ENCODE data around the gene TMEM150C.
"Not testable (repeated sequence)": the region's sequence is repeated elsewhere in the genome, so short reads cannot be mapped to it uniquely, and the experiment has no call there.

TMEM150C gene

DNA sequence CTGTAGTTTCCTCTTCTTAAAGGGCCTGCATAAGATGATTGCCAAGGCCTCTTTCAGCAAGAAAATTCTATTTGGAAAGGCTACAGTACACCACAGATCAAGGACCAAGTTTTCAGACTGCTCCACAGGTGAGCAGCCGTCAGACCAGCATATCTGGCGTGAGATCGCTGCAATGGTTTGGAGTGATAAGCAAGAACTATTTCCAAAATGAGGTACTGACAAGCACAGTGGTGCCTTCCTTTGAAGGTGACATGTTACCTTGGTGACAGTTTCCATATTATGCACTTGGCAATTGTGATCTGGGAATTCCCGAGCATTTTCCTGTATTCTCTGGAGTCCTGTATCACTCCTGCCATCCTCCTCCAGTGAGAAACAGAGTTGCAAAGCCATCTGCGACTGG lies 7.3 kb upstream of the TMEM150C start:
- no peak for DNase-seq (ENCODE audit: low spot score)

DNA sequence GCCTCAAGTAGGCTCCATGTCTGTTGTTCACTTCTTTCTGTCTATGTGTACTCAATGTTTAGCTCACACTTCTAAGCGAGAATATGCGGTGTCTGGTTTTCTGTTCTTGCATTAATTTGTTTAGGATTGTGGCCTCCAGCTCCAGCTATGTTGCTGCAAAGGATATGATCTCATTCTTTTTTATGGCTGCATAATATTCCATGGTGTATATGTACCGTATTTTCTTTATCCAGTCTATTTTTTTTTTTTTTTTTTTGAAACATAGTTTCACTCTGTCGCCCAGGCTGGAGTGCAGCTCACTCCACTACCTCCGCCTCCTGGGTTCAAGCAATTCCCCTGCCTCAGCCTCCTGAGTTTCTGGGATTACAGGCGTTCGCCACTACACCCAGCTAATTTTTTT lies 5.7 kb upstream of the TMEM150C start:
- DNase-seq (ENCODE audit: low spot score): no peak

DNA sequence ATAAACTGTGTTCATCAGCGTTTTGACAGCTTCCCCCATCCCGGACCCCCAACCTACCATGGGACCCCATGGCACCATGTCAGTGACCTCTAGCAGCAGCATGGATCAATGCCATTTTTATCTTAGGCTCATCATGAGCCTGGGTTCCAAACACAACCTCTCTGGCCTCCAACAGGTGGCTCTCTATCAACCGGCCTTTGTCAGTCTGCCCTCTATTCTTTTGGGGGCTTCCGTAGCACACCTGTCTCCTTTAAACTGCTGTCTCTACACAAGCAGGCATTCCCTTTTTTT lies 721 bp upstream of the TMEM150C start:
- no peak for DNase-seq (ENCODE audit: low spot score)

DNA sequence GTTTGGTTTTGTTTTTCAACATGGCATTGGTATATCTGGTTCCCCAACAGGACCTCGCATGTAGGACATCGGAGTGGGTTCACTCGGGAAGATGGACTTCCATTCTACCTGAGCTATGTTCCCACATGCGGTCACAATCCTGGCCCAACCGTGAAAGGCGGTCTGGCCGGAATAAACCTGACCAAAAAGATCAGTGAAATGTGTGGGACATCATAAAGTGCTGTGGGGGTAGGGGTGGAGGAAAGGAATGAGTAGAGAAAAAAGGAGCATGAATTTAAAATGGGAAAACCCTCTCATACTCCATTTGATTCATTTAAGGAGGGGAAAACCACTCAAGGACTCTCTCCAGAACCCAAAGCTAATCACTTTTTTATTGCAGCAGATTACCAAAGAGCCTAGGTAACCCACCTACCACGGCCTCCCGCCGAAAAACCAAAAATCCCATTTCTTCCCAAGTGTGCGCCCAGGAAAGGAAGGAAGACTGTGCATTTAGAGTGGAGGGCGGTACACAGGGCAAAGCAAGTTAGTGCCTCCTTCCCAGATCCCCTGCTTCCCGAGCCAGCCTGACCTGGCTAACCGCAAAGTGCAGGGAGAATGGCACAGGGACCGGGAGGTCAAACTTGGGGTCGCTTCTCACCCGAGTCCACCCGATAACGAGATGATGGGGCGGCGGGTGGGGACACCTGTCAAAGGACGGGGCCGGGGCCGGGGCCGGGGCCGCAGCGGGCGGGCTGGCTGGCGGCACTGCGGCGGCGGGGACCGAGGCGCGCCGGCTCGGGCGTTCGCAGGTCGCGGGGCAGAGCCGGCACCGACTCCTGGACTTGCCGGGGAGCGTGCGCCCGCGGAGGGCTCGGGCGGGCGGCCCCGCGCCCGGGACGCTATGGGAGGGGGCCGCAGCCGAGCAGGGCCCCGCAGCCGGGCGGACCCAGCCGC lies 669 bp downstream of the TMEM150C start:
- peak; percentile 43 for DNase-seq (ENCODE audit: low spot score)

DNA sequence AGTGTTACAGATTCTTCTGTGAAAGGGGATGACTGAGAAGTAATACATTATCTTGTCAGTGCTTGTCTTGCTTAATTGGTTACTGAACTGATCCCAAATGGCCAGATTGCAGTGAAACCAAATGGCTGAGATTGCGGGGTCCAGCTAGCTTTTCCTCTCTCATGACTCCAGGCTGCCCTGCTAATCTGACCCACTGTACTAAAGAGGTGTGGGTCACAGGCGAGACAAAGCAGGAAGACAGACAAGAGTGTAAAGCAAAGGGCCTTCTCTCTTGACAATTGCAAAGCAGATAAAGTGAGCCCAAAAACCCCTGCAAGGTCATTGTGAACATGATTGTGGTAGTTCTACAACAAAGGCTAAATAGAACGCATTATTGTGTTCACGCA lies 2.1 kb downstream of the TMEM150C start:
- no peak for DNase-seq (ENCODE audit: low spot score)

DNA sequence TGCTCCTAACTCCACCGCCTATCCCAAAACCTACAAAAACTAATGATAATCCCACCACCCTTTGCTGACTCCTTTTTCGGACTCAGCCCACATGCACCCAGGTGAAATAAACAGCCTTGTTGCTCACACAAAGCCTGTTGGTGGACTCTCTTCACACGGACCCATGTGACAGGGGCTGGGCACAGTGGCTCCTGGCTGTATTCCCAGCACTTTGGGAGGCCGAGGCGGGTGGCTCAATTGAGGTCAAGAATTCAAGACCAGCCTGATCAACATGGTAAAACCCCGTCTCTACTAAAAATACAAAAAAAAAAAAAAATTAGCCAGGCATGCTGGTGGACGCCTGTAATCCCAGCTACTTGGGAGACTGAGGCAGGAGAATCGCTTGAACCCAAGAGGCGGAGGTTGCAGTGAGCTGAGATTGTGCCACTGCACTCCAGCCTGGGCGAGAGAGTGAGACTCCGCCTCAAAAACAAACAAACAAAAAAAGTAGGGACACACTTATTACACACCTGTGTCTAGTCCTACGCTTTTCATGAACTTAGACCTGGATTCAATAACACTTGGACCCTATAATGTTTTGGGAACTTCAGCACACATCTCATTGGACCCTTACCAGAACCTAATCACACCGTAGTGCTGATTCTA lies 2.6 kb downstream of the TMEM150C start:
- DNase-seq (ENCODE audit: low spot score): not testable (repeated sequence)

DNA sequence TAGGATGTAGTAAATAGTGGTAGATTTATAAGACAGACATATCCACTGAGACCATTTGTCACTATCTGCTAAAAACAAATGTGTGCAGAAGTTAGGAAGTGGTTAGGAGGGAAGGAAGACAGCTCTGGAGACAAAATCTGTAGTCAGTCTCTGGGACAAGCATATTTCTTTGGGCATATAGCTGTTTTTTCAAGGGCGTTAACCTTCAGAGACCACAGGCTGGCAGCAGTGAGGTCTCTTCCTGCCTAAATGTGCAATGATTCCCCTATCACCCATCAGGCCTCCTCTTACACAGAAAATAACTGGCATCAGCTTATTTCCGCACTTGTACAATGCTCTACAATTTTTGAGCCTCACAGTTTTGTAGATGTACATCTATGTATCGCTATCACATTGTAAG lies 6.5 kb downstream of the TMEM150C start:
- DNase-seq (ENCODE audit: low spot score): no peak

DNA sequence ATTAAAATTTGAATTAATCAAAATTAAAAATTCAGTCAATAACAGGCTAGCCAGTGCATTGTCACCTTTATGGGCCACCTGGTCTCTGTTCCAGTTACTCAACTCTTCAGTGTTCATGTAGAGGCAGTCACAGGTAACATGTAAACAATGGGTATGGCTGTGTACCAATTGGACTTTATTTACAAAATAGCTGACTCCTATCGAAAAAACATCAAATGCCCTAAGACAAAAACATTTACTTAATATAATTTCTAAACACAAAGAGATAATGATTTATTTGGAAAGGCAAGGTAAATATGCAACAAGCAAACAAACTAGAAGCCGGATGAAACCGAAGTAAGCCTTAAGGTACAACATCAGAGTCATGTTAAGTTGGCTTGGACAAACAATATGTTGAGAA lies 8.8 kb downstream of the TMEM150C start:
- DNase-seq (ENCODE audit: low spot score): no peak

DNA sequence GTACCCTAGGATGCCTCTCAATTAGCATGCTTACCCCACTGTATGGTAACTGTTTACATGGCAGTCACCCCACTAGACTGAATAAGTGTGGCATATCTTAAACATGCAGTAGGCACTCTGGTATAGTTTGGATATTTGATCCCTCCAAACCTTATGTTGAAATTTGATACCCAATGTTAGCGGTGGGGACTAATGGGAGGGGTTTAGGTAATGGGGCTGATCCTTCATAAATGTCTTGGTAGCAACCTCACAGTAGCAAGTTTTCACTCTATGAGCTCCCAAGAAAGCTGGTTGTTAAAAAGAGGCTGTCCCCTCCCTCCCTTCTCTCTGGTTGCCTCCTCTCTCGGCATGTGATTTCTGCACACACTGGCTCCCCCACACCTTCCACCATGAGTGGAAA lies 10.1 kb downstream of the TMEM150C start:
- DNase-seq (ENCODE audit: low spot score): no peak

DNA sequence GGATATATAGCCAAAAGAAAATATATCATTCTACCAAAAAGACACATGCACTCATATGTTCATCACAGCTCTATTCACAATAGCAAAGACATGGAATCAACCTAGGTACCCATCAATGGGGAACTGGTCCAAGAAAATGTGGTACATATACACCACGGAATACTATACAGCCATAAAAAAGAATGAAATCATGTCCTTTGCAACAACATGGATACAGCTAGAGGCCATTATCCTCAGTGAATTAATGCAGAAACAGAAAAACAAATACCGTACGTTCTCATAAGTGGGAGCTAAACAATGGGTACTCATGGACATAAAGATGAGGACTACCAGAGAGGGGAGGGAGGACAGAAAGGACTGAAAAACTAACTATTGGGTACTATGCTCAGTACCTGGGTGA lies 13.9 kb downstream of the TMEM150C start:
- DNase-seq (ENCODE audit: low spot score): not testable (repeated sequence)

DNA sequence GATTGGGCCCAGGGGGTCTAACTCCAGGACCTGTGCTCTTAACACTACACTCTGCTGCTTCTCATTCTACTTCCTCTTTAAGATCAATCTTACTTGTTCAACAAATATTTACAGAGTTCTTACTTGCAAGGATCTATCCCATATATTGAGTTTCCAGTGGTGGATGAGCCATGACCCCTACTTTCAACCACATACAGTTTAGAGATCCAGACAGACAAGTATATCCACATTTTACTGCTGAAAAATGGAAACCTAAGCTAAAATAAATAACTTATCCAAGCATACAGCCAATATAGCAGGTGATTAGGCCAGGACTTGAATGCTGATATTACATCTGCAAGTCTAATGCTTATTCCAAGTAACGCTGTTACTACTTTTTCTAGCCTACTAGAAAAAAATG lies 18.7 kb downstream of the TMEM150C start:
- DNase-seq (ENCODE audit: low spot score): no peak

DNA sequence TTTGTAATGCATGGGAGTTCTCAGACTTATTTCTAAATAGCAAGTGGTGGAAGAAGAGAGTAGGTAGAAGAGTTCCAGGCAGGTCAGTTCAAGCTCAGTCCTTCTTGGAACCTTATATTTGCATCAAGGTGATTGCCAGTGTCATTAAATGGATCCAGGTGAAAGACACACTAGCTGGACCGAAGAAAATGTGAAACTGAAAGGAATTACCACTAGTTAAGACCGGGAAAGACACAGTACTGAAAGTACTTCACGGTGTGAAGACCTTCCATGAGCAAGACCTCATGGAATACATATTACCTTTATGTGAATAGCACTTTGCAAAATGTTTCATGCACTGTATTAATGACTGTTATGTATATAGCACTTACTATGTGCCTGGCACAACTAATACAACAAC lies 19.1 kb downstream of the TMEM150C start:
- DNase-seq (ENCODE audit: low spot score): no peak

DNA sequence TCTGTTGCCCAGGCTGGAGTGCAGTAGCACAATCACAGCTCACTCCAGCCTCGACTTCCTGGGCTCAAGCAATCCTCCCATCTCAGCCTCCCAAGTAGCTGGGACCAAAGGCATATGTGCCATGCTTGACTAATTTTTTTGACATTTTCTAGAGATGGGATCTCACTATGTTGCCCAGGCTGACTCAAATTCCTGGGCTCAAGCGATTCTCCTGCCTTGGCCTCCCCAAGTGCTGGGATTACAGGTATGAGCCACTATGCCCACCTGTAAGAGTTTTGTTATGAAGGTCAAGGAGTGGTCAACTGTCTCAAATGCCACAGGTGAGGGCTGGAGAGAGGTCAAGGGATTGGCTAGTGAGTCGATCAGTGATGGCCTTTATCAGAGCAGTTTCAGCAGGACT lies 32.5 kb downstream of the TMEM150C start:
- no peak for DNase-seq (ENCODE audit: low spot score)

DNA sequence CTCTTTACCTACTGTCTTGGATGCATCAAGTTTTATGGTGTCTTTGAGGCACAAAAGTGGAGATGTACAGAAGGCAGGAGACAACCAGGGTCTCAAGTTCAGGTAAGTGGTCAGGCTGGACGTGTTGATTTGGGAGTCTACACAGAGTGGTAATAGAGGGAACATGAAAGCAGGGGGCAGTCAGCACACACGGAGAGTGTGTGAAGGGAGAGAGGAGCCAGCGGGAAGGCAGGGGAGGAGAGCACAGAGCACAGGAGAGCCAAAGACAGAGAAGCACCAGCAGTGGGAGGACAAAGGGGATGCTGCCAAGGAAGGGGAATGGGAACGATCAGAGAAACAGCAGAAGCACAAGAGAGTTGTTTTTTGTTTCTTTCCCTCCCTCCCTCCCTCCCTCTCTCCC lies 32.9 kb downstream of the TMEM150C start:
- no peak for DNase-seq (ENCODE audit: low spot score)

DNA sequence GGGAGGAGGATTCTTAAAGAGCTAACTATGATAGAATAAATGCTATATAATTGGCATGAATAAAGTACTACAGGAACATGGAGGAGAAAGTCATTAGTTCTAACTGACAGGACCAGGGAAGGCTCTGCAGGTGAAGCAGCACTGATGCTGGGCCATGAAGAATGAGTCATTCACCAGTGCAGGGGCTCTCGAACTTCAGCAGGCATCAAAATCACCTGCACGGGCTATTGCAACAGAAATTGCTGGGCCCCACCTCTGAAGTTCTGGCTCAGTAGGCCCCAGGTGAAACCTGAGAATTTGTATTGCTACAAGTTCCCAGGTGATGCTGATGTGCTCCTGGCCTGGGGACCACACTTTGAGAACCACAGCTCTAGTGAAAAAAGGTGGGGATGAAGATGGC lies 33.7 kb downstream of the TMEM150C start:
- DNase-seq (ENCODE audit: low spot score): no peak

DNA sequence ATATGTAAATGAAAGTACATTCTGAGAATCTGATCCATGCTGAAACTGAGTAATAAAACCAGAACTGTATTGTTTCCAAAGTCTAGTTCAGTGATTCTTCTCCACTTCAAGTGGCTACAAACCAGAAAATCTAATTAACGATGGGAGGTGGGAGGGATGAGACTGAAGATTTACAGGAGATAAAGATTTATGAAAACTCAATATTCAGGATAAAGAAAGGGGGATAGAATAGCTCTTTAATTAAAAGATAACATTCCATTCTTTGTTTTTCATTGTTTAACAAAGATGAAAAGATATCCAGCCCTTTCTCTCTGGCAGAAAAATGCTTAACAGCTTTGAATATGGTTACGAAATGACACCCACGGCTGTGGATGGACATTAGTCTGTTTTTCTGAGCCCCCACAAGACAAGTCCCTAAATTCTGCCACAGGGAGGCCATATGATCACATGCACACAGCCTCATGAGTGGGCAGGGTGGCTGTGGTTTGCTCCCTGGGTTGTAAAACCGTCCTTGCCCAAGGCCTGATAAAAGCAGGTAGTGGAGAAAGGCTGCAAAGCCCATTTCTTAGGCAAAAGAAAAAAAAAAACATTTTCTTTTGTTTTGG lies 36.4 kb downstream of the TMEM150C start:
- no peak for DNase-seq (ENCODE audit: low spot score)

DNA sequence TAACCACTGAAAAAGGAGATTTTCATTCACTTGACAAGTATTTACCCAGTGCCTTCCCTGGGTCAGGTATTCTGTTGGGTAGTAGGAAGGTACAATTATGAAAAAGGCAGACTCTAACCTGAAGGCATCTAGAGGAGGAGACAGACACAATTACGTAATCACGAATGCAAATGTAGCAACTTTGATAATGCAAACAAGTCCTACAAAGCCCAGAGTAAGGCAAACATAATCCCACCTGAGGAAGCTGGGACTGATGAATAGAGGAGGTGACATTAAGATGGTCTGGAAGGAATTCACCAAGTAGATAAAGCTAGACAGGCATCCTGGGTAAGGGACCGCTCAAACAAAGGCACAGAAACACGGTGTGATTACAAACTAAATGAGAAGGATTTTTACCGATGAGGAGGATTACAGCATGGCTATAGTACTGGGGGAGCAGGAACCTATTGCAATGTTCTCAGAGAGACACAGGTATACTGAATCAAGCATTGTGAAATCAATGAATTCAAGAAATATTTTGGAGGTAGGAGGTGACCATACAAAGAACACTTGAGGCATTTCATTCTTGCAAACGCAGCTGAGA lies 37.1 kb downstream of the TMEM150C start:
- no peak for DNase-seq (ENCODE audit: low spot score)

DNA sequence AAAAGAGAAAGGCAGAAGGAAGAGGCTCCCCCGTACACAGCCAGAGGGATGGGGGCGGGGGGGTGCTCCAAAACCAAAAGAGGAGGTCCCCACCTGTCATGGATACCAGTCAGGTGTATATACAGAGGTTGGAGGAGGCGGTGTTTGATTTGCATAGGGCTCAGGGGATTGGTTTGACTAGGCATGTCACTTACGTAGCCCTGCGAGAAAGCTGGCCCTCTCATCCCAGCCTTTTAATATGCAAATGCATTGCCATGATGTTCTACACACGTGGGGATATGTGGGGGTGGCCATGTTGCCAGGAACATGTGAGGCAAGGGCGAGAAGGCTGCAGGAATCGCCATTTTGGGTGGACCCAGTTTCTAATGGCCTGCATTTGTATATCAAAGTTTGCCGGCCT lies 38.6 kb downstream of the TMEM150C start:
- no peak for DNase-seq (ENCODE audit: low spot score)

DNA sequence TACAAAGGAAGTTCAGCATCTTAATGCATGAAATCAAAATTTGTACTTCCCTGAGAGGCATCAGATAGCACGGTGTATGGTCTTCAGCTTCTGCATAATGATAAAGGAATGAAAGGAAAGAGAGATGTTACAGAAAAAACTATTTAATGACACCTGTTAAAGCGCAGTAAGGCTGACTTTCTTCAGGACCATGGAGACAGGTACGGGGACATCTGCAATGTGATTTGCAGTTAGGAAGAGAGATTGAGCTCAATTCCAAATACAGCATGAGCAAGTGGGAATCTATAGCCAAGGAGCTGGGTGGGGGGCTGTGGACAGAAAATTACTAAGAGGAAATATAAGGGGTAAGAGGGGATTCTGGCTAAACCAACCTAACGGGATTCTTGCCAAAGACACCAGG lies 39.3 kb downstream of the TMEM150C start:
- no peak for DNase-seq (ENCODE audit: low spot score)

DNA sequence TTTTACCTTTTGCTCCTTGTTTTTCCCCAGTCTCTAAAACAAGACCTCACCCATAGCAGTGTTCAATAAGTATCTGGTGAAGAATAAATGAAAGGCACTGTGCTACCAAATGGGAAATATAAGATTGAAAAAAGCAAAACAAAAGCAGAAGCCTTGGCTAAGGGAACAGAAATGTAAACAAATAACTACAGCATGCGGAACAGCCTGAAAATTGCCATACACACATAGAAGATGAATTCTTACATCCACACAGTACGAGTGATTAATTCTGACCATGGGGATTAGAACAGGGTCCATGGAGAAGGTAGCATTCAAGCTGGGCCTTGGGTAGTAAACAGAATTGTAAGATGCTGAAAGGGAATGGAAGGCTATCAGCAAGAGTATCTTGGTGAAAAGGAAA lies 40.5 kb downstream of the TMEM150C start:
- DNase-seq (ENCODE audit: low spot score): no peak

DNA sequence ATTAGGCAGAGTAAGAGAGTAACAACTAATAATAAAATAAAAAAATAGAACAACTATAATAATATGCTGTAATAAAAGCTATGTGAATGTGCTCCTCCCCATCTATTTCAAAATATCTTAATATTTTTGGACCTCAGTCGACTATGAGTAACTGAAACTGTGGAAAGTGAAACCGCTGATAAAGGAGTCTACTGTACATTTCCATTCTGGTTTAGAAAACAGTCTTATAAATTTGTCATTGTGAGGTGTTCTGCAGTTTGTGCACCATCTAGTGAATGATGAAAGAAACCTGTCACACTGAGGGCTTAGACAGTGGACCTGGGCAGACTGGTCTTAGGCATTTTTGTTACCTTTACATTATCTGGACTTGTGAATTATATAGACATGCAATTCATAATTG lies 42.0 kb downstream of the TMEM150C start:
- no peak for DNase-seq (ENCODE audit: low spot score)

DNA sequence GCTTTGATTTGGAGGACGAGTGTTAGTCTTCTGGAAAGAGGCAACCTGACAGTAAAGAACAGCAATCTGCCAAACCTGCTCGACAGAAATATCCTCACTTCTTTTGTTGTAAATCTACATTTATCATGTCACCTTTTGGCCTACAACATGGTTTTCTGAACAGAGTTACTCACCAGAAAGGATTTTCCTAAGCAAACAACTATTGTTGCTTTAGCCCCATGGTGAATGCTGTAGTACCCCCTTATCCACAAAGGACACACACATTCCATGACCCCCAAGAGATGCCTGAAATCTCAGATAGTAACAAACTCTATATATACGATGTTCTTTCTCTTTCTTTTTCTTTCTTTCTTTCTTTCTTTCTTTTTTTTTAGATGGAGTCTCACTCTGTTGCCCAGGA lies 42.7 kb downstream of the TMEM150C start:
- DNase-seq (ENCODE audit: low spot score): no peak

DNA sequence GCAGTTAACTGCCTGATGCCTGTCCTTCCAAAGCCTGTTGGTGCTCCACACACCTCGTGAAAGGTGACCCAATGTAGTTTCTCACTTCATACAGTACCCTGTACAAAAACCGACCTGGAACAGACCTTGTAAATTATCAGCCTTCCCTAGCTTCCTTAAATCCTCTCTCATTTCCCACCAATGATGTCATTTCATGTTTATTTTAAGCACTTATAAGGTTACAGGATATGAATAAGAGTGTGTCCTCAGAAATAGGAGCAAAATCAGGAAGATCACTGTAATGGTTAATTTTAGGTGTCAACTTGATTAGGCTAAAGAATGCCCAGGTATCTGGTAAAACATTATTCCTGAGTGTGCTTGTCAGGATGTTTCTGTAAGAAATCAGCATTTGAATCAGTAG lies 44.7 kb downstream of the TMEM150C start:
- no peak for DNase-seq (ENCODE audit: low spot score)
